ENCODE data around the gene KRTAP24-1. TPM values are rescaled to one million over a fixed set of nuclear protein-coding genes. Genes with fewer than 3 reads are reported as not detected.

The KRTAP24-1 gene
- total and polyA plus RNA-seq, 2 of the 4 experiments (the other 2 are of a cell fraction) = not detected

DNA sequence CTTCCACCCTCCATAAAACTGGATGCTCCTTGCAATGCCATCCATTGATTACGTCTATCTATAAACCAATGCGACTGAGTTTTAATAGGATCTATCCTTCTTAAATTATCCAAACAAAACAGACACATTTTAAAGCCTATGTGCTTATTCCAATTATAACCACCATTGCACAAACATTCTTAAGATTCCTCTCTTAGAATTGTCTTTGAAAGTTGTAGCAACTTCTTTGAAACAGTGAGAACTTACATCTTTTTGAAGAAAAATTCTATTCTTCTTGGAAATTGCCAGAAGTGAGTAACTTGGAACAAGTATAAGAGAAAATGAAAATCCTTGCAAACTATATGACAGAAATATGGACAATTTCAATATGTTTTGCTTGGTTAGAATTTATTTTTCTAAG, 37.5 kb upstream of the KRTAP24-1 start, which contains the start of gene KRTAP26-1:
TSS of gene KRTAP26-1 (minus strand) at position 101 of the 400 bp plus-strand sequence. CDS start 280 bp downstream, outside the sequence.
- dilution Hi-C loops (cut with HindIII; ENCODE audit: low sequenced_read_pairs, unreplicated experiment) = no loop called here
- Histone ChIP-seq H3K9ac (ENCODE audit: low read depth, low read length) (no peak within 1 kb of the TSS), H4K8ac (ENCODE audit: low read depth in 2 of 2, low read length in 2 of 2) (no peak within 1 kb of the TSS), H3K27me3 (ENCODE audit: control insufficient read depth, insufficient read depth, low read length) (no peaks in the 10 kb centered on the region), H4K91ac (ENCODE audit: insufficient read depth, low read depth, low read length) (no peak within 1 kb of the TSS), H2BK5ac (ENCODE audit: low read depth, low read length, poor library complexity, severe bottlenecking) (no peak within 1 kb of the TSS), H3K4me1 (ENCODE audit: control insufficient read depth, insufficient read depth, low read length) (no peaks in the 10 kb centered on the region), H3K4me2 (ENCODE audit: low read depth, low read length) (no peak within 1 kb of the TSS), H3K18ac (ENCODE audit: low read depth, low read length) (no peak within 1 kb of the TSS), H2BK15ac (ENCODE audit: low read depth, low read length) (no peak within 1 kb of the TSS), H2AFZ (replicated peaks; ENCODE audit: low read length, poor library complexity) (no peak within 1 kb of the TSS), H4K5ac (ENCODE audit: low read depth, low read length) (no peak within 1 kb of the TSS), H3K23ac (ENCODE audit: low read depth, low read length) (no peak within 1 kb of the TSS), H3K56ac (ENCODE audit: extremely low read depth, insufficient read depth, low read length) (no peak within 1 kb of the TSS), H3K14ac (replicated peaks; ENCODE audit: low read depth, low read length) (no peak within 1 kb of the TSS), H3K36me3 (ENCODE audit: control insufficient read depth, insufficient read depth, low read length) (no peaks in the 10 kb centered on the region), H3K9me3 (ENCODE audit: control insufficient read depth, insufficient read depth, low read length) (peaks cover 6% of the 10 kb centered on the region), H3K27ac (ENCODE audit: insufficient read depth, low read length) (no peak within 1 kb of the TSS), H3K9me1 (ENCODE audit: insufficient read depth, low read length) (no peaks in the 10 kb centered on the region), H4K20me1 (ENCODE audit: insufficient read depth, low read length) (no peaks in the 10 kb centered on the region), H2AK5ac (ENCODE audit: low read depth, low read length) (no peak within 1 kb of the TSS), H2BK20ac (ENCODE audit: low read depth, low read length) (no peak within 1 kb of the TSS), H3K4ac (ENCODE audit: low read depth, low read length) (no peak within 1 kb of the TSS), H2AK9ac (replicated peaks; ENCODE audit: low read depth, low read length, poor library complexity) (no peak within 1 kb of the TSS), H2BK120ac (ENCODE audit: low read depth, low read length) (no peak within 1 kb of the TSS), H3K79me1 (ENCODE audit: low read depth in 1 of 2, low read length in 2 of 2) (no peaks in the 10 kb centered on the region), H3K4me3 (ENCODE audit: insufficient read depth, low read depth, low read length) (no peak within 1 kb of the TSS)
- TF ChIP-seq RCOR1 (IDR thresholded peaks at IDR 0.05; ENCODE audit: insufficient replicate concordance, low read length) = no peak
- no peak for TF ChIP-seq RFX5 (IDR thresholded peaks at IDR 0.05; ENCODE audit: low read depth, low read length)
- TF ChIP-seq CHD1 (IDR thresholded peaks at IDR 0.05; ENCODE audit: low read depth, low read length) = no peak
- TF ChIP-seq SMC3 (IDR thresholded peaks at IDR 0.05; ENCODE audit: low read depth, low read length) = no peak
- TF ChIP-seq, protein P1, sequence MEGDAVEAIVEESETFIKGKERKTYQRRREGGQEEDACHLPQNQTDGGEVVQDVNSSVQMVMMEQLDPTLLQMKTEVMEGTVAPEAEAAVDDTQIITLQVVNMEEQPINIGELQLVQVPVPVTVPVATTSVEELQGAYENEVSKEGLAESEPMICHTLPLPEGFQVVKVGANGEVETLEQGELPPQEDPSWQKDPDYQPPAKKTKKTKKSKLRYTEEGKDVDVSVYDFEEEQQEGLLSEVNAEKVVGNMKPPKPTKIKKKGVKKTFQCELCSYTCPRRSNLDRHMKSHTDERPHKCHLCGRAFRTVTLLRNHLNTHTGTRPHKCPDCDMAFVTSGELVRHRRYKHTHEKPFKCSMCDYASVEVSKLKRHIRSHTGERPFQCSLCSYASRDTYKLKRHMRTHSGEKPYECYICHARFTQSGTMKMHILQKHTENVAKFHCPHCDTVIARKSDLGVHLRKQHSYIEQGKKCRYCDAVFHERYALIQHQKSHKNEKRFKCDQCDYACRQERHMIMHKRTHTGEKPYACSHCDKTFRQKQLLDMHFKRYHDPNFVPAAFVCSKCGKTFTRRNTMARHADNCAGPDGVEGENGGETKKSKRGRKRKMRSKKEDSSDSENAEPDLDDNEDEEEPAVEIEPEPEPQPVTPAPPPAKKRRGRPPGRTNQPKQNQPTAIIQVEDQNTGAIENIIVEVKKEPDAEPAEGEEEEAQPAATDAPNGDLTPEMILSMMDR (conservative IDR thresholded peaks at IDR 0.05; ENCODE audit: low read depth, low read length) = no peak
- TF ChIP-seq NFE2L2 (IDR thresholded peaks at IDR 0.05; ENCODE audit: low read depth, low read length) = no peak
- no peak for TF ChIP-seq FOS (IDR thresholded peaks at IDR 0.05; ENCODE audit: low read depth, low read length)
- no peak for TF ChIP-seq ELK1 (IDR thresholded peaks at IDR 0.05; ENCODE audit: borderline replicate concordance, low read depth, low read length)
- TF ChIP-seq MXI1 (IDR thresholded peaks at IDR 0.05; ENCODE audit: borderline replicate concordance, low read depth, low read length) = no peak
- no CpG with 5 or more reads among the region's 2 CpGs for WGBS, 2 experiments (ENCODE audit: extremely low coverage in 2 of 2, insufficient read length in 1 of 2)
- DNase-seq = no peak
- POLR2A ChIA-PET (ENCODE audit: unreplicated experiment) = no interaction called here
- no peak for ATAC-seq (ENCODE audit: low read depth)
- intact Hi-C loops (cut with micrococcal nuclease) = no loop called here
- in situ Hi-C loops (cut with MboI; ENCODE audit: low sequenced_read_pairs) = no loop called here
- BruUV-seq (replicated peaks) = no TSS peak
- CTCF ChIA-PET = no interaction called here
